HUDEP-2 (cell line): ENCODE measurements around the gene SHISAL1.

ENCODE experiments used
- DNase-seq, 76 experiments: peaks; one replicate each; lab custom pipeline; 2025; ENCODE audit not compliant: unreplicated experiment in 76 of 76; lab: John Stamatoyannopoulos, UW

Gene SHISAL1

GRCh38 chr22:44312766-44313165 is at the start of gene SHISAL1:
Gene SHISAL1, minus strand, starts transcription at chr22:44312951. Its CDS starts 12,006 bp downstream, at chr22:44300945.
- no peak for DNase-seq

GRCh38 chr22:44361391-44362126 is 48.8 kb upstream of the SHISAL1 start:
- no peak for DNase-seq

- no peak for DNase-seq
These were observed 48.1 kb upstream of the SHISAL1 start for GRCh38 chr22:44360668-44361381.

- no peak for DNase-seq
These were observed 47.5 kb upstream of the SHISAL1 start for GRCh38 chr22:44360306-44360667.

- DNase-seq, result no peak
These were observed 46.9 kb upstream of the SHISAL1 start for GRCh38 chr22:44359496-44360110.

GRCh38 chr22:44358709-44359440 is 46.1 kb upstream of the SHISAL1 start:
- DNase-seq, result no peak

GRCh38 chr22:44357966-44358465 is 45.3 kb upstream of the SHISAL1 start:
- DNase-seq, result no peak

- DNase-seq, result no peak
These were observed 44.7 kb upstream of the SHISAL1 start for GRCh38 chr22:44357296-44357965.

GRCh38 chr22:44355716-44356070 is 42.9 kb upstream of the SHISAL1 start:
- no peak for DNase-seq

- no peak for DNase-seq
These were observed 41.5 kb upstream of the SHISAL1 start for GRCh38 chr22:44354288-44354687.

GRCh38 chr22:44353041-44353440 is 40.3 kb upstream of the SHISAL1 start:
- no peak for DNase-seq

- no peak for DNase-seq
These were observed 39.8 kb upstream of the SHISAL1 start for GRCh38 chr22:44352378-44353035.

- no peak for DNase-seq
These were observed 39.1 kb upstream of the SHISAL1 start for GRCh38 chr22:44351685-44352377.

GRCh38 chr22:44351037-44351436 is 38.3 kb upstream of the SHISAL1 start:
- no peak for DNase-seq

GRCh38 chr22:44349594-44349993 is 36.8 kb upstream of the SHISAL1 start:
- no peak for DNase-seq

GRCh38 chr22:44348971-44349560 is 36.3 kb upstream of the SHISAL1 start:
- DNase-seq, result no peak

- DNase-seq, result no peak
These were observed 34.8 kb upstream of the SHISAL1 start for GRCh38 chr22:44347549-44347948.

GRCh38 chr22:44347080-44347479 is 34.3 kb upstream of the SHISAL1 start:
- no peak for DNase-seq

GRCh38 chr22:44345872-44346271 is 33.1 kb upstream of the SHISAL1 start:
- DNase-seq, result no peak
